ENCODE results near the gene FAM170B.

GRCh38 chr10:49136525-49136924, 2.7 kb upstream of the FAM170B start:
- TF ChIP-seq POLR2AphosphoS5 (IDR thresholded peaks at IDR 0.05) (no peak), CTCF (IDR thresholded peaks at IDR 0.05) (no peak), POLR2A (IDR thresholded peaks at IDR 0.05) (no peak), EP300 (IDR thresholded peaks at IDR 0.05) (no peak)
